K562 (cell line): ENCODE data around the gene LIPH. TPM values are rescaled to one million over a fixed set of nuclear protein-coding genes. Genes with fewer than 3 reads are reported as not detected.

Source experiments
- ESRRA ChIP-seq: fragments of 450-650 bp; IDR thresholded peaks from 2 replicates; pipeline ENCODE4 v1.6.1; 2014; ENCODE audit warnings: low read depth, mild to moderate bottlenecking, moderate library complexity, borderline replicate concordance
- FOSL1 ChIP-seq: fragments of 200-800 bp; sonication (Bioruptor generic); conservative IDR thresholded peaks from 2 replicates; pipeline ENCODE4 v1.6.1; 2016; ENCODE audit warnings: missing genetic modification characterization, missing compliant biosample characterization
- MIER1 ChIP-seq: fragments of 450-650 bp; IDR thresholded peaks from 2 replicates; pipeline ENCODE4 v1.6.1; 2016; ENCODE audit warnings: antibody characterized with exemption, mild to moderate bottlenecking, low read depth
- MYNN ChIP-seq, 2 experiments: sonication (generic); formaldehyde crosslinking in 1 of 2; IDR thresholded peaks; 2 replicates each; pipeline versions ENCODE4 v1.5.0 to v1.6.1; 2016 to 2020; ENCODE audit warnings: antibody characterized with exemption in 1 of 2, missing genetic modification reagents in 1 of 2
- RFX5 ChIP-seq: IDR thresholded peaks from 2 replicates; pipeline ENCODE4 v1.6.1; 2011; ENCODE audit warnings: low read depth, mild to moderate bottlenecking, improper control_type of control experiment, low read length
- ZNF436 ChIP-seq: fragments of 250-450, 450-650 bp; sonication (Bioruptor Pico); formaldehyde crosslinking; IDR thresholded peaks from 2 replicates; pipeline ENCODE4 v1.7.0; 2020; ENCODE audit warnings: mild to moderate bottlenecking
- ZNF444 ChIP-seq: fragments of 250-450 bp; sonication (Bioruptor Pico); IDR thresholded peaks from 2 replicates; pipeline ENCODE4 v1.4.0; 2020; ENCODE audit warnings: mild to moderate bottlenecking, moderate library complexity
- ZNF445 ChIP-seq: fragments of 250-450 bp; sonication (Bioruptor Pico); IDR thresholded peaks from 2 replicates; pipeline ENCODE4 v1.4.0; 2020; ENCODE audit warnings: low read depth, mild to moderate bottlenecking, moderate library complexity
- ZNF707 ChIP-seq: fragments of 250-450 bp; sonication (Bioruptor Pico); conservative IDR thresholded peaks from 2 replicates; pipeline ENCODE4 v1.8.0; 2022; ENCODE audit warnings: inconsistent platforms, mild to moderate bottlenecking, moderate library complexity
- polyA plus RNA-seq, 8 experiments: library from polyadenylated mRNA; depleted of rRNA in 4 of 8; stranded (reverse) in 5 of 8; unstranded in 3 of 8; fragments of >200 nt; fragmentation: Nextera tagmentation in 2 of 8; fragmentation: Illumina TruSeq in 1 of 8; extraction: Ambion mirVana in 2 of 8; extraction: Trizol in 1 of 8; gene quantifications; 2 replicates each; pipeline versions ENCODE4 v1.2.1 to v1.2.3, GENCODE V29; 2011 to 2014; ENCODE audit warnings: inconsistent platforms in 1 of 8, missing spikeins in 1 of 8
- total RNA-seq, 7 experiments: library from RNA; depleted of rRNA in 6 of 7; stranded (reverse); fragments of >200 nt in 6 of 7; fragmentation: Illumina TruSeq in 2 of 7; extraction: Trizol in 2 of 7; gene quantifications; 2 replicates each; pipeline versions ENCODE4 v1.2.1 to v1.2.3, GENCODE V29; 2011 to 2021; ENCODE audit warnings: low replicate concordance in 1 of 7
- TF ChIP-seq, protein P1 (sequence below): fragments of 250-450 bp; sonication (Bioruptor Pico); IDR thresholded peaks from 2 replicates; pipeline ENCODE4 v1.4.0; 2020
- TF ChIP-seq, protein P2 (sequence below): fragments of 450-650 bp; IDR thresholded peaks from 2 replicates; pipeline ENCODE4 v1.7.1; 2018; ENCODE audit warnings: mild to moderate bottlenecking, low read depth; ENCODE audit not compliant: partially characterized antibody
- TF ChIP-seq, protein P3 (sequence below): sonication (generic); formaldehyde crosslinking; IDR thresholded peaks from 2 replicates; pipeline ENCODE4 v1.8.1; 2023; ENCODE audit warnings: mild to moderate bottlenecking, missing genetic modification reagents
- TF ChIP-seq, protein P4 (sequence below): fragments of 250-450 bp; sonication (Bioruptor Pico); IDR thresholded peaks from 2 replicates; pipeline ENCODE4 v1.5.0; 2020; ENCODE audit warnings: mild to moderate bottlenecking, borderline replicate concordance

The LIPH gene
- total and polyA plus RNA-seq, 9 of the 15 experiments (the other 6 are each of a cell fraction or from before 2014, with no cell fraction given) = 0.73 to 1.8 (median 1.3) TPM

DNA sequence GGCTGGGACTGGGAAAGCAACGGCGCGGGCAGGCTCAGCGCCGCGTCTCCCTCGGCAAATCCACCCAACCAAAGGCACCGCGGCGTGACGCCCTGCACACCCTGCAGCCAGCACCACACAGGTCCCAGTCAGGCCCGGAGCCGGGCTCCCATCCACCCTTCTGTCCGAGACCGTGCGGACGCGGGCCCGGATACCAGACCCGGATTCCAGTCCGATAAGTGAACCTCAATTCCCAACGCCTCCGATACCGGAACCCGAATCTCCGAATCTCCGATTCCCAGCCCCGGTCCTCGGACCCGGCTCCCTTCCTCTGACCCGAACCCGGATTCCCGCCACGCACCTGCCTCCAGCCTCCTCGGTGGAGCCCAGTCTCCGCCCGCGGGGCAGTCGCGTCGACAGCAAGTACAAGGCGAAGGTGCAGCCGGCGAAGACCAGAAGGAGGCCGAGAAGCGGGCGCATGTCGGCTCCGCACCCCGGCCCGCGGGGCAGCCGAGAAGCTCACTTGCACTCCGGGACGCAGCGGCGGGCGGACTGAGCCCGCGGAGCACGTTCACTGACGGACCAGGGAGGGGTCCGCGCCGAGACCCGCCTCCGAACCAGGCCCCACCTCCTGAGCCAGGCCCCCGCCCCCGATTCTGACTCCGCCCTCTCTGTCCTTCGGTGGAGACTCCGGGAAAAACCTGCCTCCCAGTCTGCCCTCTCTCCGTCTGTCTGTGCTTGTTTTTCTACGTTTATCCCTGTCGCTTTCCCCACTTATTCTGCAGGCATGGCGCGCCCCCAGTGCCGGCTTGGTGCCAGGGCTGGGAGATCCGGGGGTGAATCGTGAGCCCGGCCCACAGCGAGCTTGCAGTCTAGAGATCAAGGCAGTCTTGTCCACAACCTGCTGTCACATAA, 53.6 kb downstream of the LIPH start, which contains the start of gene TMEM41A (continued):
- TF ChIP-seq, protein P1, sequence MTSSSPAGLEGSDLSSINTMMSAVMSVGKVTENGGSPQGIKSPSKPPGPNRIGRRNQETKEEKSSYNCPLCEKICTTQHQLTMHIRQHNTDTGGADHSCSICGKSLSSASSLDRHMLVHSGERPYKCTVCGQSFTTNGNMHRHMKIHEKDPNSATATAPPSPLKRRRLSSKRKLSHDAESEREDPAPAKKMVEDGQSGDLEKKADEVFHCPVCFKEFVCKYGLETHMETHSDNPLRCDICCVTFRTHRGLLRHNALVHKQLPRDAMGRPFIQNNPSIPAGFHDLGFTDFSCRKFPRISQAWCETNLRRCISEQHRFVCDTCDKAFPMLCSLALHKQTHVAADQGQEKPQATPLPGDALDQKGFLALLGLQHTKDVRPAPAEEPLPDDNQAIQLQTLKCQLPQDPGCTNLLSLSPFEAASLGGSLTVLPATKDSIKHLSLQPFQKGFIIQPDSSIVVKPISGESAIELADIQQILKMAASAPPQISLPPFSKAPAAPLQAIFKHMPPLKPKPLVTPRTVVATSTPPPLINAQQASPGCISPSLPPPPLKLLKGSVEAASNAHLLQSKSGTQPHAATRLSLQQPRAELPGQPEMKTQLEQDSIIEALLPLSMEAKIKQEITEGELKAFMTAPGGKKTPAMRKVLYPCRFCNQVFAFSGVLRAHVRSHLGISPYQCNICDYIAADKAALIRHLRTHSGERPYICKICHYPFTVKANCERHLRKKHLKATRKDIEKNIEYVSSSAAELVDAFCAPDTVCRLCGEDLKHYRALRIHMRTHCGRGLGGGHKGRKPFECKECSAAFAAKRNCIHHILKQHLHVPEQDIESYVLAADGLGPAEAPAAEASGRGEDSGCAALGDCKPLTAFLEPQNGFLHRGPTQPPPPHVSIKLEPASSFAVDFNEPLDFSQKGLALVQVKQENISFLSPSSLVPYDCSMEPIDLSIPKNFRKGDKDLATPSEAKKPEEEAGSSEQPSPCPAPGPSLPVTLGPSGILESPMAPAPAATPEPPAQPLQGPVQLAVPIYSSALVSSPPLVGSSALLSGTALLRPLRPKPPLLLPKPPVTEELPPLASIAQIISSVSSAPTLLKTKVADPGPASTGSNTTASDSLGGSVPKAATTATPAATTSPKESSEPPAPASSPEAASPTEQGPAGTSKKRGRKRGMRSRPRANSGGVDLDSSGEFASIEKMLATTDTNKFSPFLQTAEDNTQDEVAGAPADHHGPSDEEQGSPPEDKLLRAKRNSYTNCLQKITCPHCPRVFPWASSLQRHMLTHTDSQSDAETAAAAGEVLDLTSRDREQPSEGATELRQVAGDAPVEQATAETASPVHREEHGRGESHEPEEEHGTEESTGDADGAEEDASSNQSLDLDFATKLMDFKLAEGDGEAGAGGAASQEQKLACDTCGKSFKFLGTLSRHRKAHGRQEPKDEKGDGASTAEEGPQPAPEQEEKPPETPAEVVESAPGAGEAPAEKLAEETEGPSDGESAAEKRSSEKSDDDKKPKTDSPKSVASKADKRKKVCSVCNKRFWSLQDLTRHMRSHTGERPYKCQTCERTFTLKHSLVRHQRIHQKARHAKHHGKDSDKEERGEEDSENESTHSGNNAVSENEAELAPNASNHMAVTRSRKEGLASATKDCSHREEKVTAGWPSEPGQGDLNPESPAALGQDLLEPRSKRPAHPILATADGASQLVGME (CRISPR knock-in tag) = peak; percentile 71; the same call in 1 of the 2 replicates
- no peak; the same call in 1 of the 2 replicates for TF ChIP-seq FOSL1 (tag)
- TF ChIP-seq, protein P2, sequence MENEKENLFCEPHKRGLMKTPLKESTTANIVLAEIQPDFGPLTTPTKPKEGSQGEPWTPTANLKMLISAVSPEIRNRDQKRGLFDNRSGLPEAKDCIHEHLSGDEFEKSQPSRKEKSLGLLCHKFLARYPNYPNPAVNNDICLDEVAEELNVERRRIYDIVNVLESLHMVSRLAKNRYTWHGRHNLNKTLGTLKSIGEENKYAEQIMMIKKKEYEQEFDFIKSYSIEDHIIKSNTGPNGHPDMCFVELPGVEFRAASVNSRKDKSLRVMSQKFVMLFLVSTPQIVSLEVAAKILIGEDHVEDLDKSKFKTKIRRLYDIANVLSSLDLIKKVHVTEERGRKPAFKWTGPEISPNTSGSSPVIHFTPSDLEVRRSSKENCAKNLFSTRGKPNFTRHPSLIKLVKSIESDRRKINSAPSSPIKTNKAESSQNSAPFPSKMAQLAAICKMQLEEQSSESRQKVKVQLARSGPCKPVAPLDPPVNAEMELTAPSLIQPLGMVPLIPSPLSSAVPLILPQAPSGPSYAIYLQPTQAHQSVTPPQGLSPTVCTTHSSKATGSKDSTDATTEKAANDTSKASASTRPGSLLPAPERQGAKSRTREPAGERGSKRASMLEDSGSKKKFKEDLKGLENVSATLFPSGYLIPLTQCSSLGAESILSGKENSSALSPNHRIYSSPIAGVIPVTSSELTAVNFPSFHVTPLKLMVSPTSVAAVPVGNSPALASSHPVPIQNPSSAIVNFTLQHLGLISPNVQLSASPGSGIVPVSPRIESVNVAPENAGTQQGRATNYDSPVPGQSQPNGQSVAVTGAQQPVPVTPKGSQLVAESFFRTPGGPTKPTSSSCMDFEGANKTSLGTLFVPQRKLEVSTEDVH = peak; percentile 72
- no peak for TF ChIP-seq ZNF707
- TF ChIP-seq RFX5 = no peak
- TF ChIP-seq ZNF444 (CRISPR knock-in tag) = no peak
- no peak for TF ChIP-seq ZNF445 (CRISPR knock-in tag)
- peak; percentile 47; the same call in 1 of the 2 replicates for TF ChIP-seq ESRRA
- TF ChIP-seq ZNF436 (CRISPR knock-in tag) = no peak
- TF ChIP-seq, protein P3, sequence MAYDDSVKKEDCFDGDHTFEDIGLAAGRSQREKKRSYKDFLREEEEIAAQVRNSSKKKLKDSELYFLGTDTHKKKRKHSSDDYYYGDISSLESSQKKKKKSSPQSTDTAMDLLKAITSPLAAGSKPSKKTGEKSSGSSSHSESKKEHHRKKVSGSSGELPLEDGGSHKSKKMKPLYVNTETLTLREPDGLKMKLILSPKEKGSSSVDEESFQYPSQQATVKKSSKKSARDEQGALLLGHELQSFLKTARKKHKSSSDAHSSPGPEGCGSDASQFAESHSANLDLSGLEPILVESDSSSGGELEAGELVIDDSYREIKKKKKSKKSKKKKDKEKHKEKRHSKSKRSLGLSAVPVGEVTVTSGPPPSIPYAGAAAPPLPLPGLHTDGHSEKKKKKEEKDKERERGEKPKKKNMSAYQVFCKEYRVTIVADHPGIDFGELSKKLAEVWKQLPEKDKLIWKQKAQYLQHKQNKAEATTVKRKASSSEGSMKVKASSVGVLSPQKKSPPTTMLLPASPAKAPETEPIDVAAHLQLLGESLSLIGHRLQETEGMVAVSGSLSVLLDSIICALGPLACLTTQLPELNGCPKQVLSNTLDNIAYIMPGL (CRISPR knock-in tag) = peak; percentile 88
- TF ChIP-seq MIER1 = 0 out of 2 replicates have a peak, but pooled peaks have one; percentile 36
- TF ChIP-seq, protein P4, sequence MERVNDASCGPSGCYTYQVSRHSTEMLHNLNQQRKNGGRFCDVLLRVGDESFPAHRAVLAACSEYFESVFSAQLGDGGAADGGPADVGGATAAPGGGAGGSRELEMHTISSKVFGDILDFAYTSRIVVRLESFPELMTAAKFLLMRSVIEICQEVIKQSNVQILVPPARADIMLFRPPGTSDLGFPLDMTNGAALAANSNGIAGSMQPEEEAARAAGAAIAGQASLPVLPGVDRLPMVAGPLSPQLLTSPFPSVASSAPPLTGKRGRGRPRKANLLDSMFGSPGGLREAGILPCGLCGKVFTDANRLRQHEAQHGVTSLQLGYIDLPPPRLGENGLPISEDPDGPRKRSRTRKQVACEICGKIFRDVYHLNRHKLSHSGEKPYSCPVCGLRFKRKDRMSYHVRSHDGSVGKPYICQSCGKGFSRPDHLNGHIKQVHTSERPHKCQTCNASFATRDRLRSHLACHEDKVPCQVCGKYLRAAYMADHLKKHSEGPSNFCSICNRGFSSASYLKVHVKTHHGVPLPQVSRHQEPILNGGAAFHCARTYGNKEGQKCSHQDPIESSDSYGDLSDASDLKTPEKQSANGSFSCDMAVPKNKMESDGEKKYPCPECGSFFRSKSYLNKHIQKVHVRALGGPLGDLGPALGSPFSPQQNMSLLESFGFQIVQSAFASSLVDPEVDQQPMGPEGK (CRISPR knock-in tag) = no peak
- peak; percentile 53; the same call in 1 of the 2 replicates for TF ChIP-seq MYNN (IDR thresholded peaks at IDR 0.05)
- no peak for TF ChIP-seq MYNN (CRISPR knock-in tag; IDR thresholded peaks at IDR 0.05)
